ENCODE measurements around the gene ST6GALNAC5. TPM values are rescaled to one million over a fixed set of nuclear protein-coding genes. Genes with fewer than 3 reads are reported as not detected.
"Not testable (repeated sequence)": the region's sequence is repeated elsewhere in the genome, so short reads cannot be mapped to it uniquely, and the experiment has no call there.

The ST6GALNAC5 gene
- total RNA-seq (not detected), total RNA-seq (0 reads per million in 2 donors)

DNA sequence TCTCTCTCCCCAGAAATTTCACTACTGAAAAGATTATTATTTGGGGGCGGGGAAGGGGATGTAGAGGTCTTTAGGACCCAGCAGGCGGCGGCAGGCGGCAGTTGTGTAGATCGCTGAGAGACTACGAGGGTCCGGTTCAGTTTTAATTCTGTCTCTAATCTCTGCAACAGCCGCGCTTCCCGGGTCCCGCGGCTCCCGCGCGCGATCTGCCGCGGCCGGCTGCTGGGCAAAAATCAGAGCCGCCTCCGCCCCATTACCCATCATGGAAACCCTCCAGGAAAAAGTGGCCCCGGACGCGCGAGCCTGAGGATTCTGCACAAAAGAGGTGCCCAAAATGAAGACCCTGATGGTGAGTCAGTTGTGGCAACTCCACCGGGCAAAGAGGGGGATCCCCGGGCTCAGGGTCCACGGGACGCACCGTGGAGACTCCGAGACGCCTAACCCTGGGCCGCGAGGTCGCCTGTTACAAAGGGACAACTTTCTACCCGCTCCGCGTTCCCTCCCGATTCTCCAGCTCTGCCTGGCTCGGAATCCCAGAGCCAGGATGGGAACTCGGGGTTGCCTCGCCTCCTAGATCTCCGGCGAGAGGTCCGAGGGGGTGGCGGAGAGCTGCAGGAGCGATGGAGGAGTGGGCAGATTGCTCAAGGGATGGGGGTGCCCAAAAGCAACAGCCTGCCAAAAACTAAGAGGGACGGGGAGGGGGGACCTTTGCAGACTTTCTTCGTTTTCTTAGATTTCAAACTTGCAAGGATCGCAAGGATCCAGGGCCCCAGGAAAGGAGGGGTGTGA, at the start of gene ST6GALNAC5:
TSS of gene ST6GALNAC5 (plus strand) at position 139 of the 789 bp plus-strand sequence.
- no peak for DNase-seq
- no peak within 1 kb of the TSS for H3K27ac Mint-ChIP-seq
- H3K36me3 Mint-ChIP-seq (ENCODE audit: low read depth), result no peaks in the 10 kb centered on the region
- H3K9me3 ChIP-seq (ENCODE audit: control insufficient read depth, low read length, poor library complexity, severe bottlenecking), result no peaks in the 10 kb centered on the region
- peak within 1 kb of the TSS; percentile 80 for H3K4me3 Mint-ChIP-seq
- peaks cover 74% of the 10 kb centered on the region for H3K27me3 Mint-ChIP-seq
- no peak for ATAC-seq
- peaks cover 6% of the 10 kb centered on the region for H3K4me1 Mint-ChIP-seq

- Mint-ChIP-seq H3K36me3 (ENCODE audit: low read depth) (no peaks in the 10 kb centered on the region), H3K27ac (no peak overlapping the region), H3K27me3 (peaks cover 30% of the 10 kb centered on the region), H3K4me1 (no peaks in the 10 kb centered on the region), H3K4me3 (no peak overlapping the region)
- DNase-seq, result no peak
- ATAC-seq, result no peak
- H3K9me3 ChIP-seq (ENCODE audit: control insufficient read depth, low read length, poor library complexity, severe bottlenecking), result no peaks in the 10 kb centered on the region
These were observed 47.3 kb upstream of the ST6GALNAC5 start for GRCh38 chr1:76820028-76820427.

- H3K27ac Mint-ChIP-seq; H3K36me3 Mint-ChIP-seq (ENCODE audit: low read depth); H3K4me3 Mint-ChIP-seq; DNase-seq; ATAC-seq; H3K4me1 Mint-ChIP-seq; H3K9me3 ChIP-seq (ENCODE audit: control insufficient read depth, low read length, poor library complexity, severe bottlenecking): not testable (repeated sequence)
- peaks cover 35% of the 10 kb centered on the region for H3K27me3 Mint-ChIP-seq
These were observed 44.3 kb upstream of the ST6GALNAC5 start for GRCh38 chr1:76822961-76823360.

- no peaks in the 10 kb centered on the region for H3K36me3 Mint-ChIP-seq (ENCODE audit: low read depth)
- H3K27me3 Mint-ChIP-seq, result peaks cover 25% of the 10 kb centered on the region
- H3K27ac Mint-ChIP-seq, result no peak overlapping the region
- DNase-seq, result no peak
- ATAC-seq, result no peak
- no peak overlapping the region for H3K4me3 Mint-ChIP-seq
- H3K9me3 ChIP-seq (ENCODE audit: control insufficient read depth, low read length, poor library complexity, severe bottlenecking), result no peaks in the 10 kb centered on the region
- H3K4me1 Mint-ChIP-seq, result no peaks in the 10 kb centered on the region
These were observed 43.2 kb upstream of the ST6GALNAC5 start for GRCh38 chr1:76824106-76824505.

DNA sequence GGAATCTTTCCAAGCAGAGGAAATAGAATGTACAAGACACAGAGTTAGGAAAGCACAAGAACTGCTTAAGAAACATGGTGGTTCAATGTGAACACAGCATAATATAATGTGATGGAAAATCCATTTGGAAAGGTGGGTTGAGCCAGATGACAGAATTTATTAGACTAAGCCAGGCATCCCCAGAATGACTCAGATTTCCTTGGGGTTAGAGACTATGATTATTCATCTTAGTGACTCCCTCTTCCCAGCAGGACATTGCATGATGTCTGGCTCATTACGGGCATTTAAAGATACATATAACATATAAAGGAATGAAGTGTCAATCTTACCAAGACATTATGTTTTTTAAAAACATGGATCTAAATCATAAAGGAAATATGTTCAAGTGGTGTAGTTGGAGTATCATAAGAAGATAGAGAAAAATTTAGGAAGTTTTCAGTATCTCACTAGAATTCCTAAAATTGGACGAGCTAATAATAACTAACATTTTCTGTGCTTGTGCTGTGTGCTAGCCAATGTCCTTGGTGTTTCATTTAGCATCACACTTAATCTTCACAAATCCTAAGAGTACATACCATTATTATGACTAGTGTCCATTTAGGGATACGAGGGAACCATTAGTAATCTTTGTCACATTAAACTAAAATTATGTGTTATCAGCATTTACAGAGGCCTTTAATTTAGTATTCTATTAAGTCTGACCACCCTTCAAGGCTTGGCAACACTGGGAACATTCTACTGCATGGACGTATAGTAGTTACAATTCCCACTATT, 41.0 kb upstream of the ST6GALNAC5 start:
- Mint-ChIP-seq H3K36me3 (ENCODE audit: low read depth) (no peaks in the 10 kb centered on the region), H3K27ac (no peak overlapping the region), H3K4me3 (no peak overlapping the region), H3K27me3 (peaks cover 24% of the 10 kb centered on the region), H3K4me1 (no peaks in the 10 kb centered on the region)
- DNase-seq (no peak), ATAC-seq (no peak)
- no peaks in the 10 kb centered on the region for H3K9me3 ChIP-seq (ENCODE audit: control insufficient read depth, low read length, poor library complexity, severe bottlenecking)

- DNase-seq (no peak), ATAC-seq (no peak)
- H3K4me3 Mint-ChIP-seq, result no peak overlapping the region
- no peak overlapping the region for H3K27ac Mint-ChIP-seq
- peaks cover 24% of the 10 kb centered on the region for H3K27me3 Mint-ChIP-seq
- no peaks in the 10 kb centered on the region for H3K4me1 Mint-ChIP-seq
- H3K36me3 Mint-ChIP-seq (ENCODE audit: low read depth), result no peaks in the 10 kb centered on the region
- no peaks in the 10 kb centered on the region for H3K9me3 ChIP-seq (ENCODE audit: control insufficient read depth, low read length, poor library complexity, severe bottlenecking)
These were observed 40.2 kb upstream of the ST6GALNAC5 start for GRCh38 chr1:76827066-76827465.

- ATAC-seq, result no peak
- H3K4me3 Mint-ChIP-seq, result no peak overlapping the region
- H3K27ac Mint-ChIP-seq, result no peak overlapping the region
- no peaks in the 10 kb centered on the region for H3K9me3 ChIP-seq (ENCODE audit: control insufficient read depth, low read length, poor library complexity, severe bottlenecking)
- peaks cover 13% of the 10 kb centered on the region for H3K27me3 Mint-ChIP-seq
- no peaks in the 10 kb centered on the region for H3K4me1 Mint-ChIP-seq
- no peaks in the 10 kb centered on the region for H3K36me3 Mint-ChIP-seq (ENCODE audit: low read depth)
- DNase-seq, result no peak
These were observed 36.9 kb upstream of the ST6GALNAC5 start for GRCh38 chr1:76830373-76830772.

DNA sequence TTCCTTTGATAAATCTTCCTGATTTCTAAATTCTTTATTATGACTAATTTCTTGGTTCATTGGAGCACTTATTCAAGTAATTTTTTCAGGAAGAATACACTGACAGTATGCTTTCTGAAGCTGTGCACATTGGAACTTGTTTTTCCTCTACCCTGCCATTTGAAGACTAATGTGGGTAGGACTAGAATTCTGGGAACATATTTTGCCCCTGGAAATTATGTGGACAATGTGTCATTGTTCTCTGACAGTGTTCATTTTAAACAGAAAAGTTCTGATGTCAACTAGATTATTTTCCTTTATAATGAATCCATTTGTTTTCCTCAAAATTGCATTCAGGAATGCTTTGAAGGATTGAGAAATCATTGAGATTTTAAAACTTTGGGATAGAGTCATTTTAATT, 34.8 kb upstream of the ST6GALNAC5 start:
- Mint-ChIP-seq H3K27ac (no peak overlapping the region), H3K36me3 (ENCODE audit: low read depth) (no peaks in the 10 kb centered on the region), H3K4me3 (no peak overlapping the region), H3K4me1 (no peaks in the 10 kb centered on the region), H3K27me3 (peaks cover 7% of the 10 kb centered on the region)
- no peak for ATAC-seq
- no peak for DNase-seq
- H3K9me3 ChIP-seq (ENCODE audit: control insufficient read depth, low read length, poor library complexity, severe bottlenecking), result no peaks in the 10 kb centered on the region

DNA sequence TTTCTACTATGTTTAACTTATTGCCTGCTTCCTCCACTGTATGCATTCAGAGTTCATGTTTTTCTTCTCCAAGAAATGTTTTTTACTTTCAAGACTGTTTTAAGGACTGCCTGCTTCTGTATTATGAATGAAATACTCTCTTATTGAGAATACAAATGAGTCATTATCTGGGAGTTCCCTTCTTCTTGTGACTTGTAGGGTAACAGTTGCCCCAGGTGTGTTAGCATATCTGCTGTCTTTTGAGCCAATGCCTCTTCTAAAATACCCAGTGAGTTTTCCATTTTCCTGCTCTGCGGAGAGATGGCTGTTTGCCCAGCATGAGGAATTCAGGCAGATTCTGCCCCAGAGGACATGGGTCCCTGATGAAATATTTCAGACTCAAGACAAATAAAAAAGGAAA, 34.1 kb upstream of the ST6GALNAC5 start:
- H3K27me3 Mint-ChIP-seq, result peaks cover 7% of the 10 kb centered on the region
- H3K4me3 Mint-ChIP-seq, result no peak overlapping the region
- no peaks in the 10 kb centered on the region for H3K9me3 ChIP-seq (ENCODE audit: control insufficient read depth, low read length, poor library complexity, severe bottlenecking)
- no peaks in the 10 kb centered on the region for H3K4me1 Mint-ChIP-seq
- no peak overlapping the region for H3K27ac Mint-ChIP-seq
- H3K36me3 Mint-ChIP-seq (ENCODE audit: low read depth), result no peaks in the 10 kb centered on the region
- no peak for ATAC-seq
- no peak for DNase-seq

- Mint-ChIP-seq H3K36me3 (ENCODE audit: low read depth) (no peaks in the 10 kb centered on the region), H3K27me3 (peaks cover 7% of the 10 kb centered on the region), H3K4me3 (no peak overlapping the region), H3K4me1 (no peaks in the 10 kb centered on the region), H3K27ac (no peak overlapping the region)
- ATAC-seq, result no peak
- DNase-seq, result no peak
- H3K9me3 ChIP-seq (ENCODE audit: control insufficient read depth, low read length, poor library complexity, severe bottlenecking), result no peaks in the 10 kb centered on the region
These were observed 33.4 kb upstream of the ST6GALNAC5 start for GRCh38 chr1:76833856-76834255.

- no peak for DNase-seq
- ATAC-seq, result no peak
- peaks cover 7% of the 10 kb centered on the region for H3K27me3 Mint-ChIP-seq
- H3K36me3 Mint-ChIP-seq (ENCODE audit: low read depth), result no peaks in the 10 kb centered on the region
- H3K27ac Mint-ChIP-seq, result no peak overlapping the region
- no peak overlapping the region for H3K4me3 Mint-ChIP-seq
- no peaks in the 10 kb centered on the region for H3K4me1 Mint-ChIP-seq
- H3K9me3 ChIP-seq (ENCODE audit: control insufficient read depth, low read length, poor library complexity, severe bottlenecking), result no peaks in the 10 kb centered on the region
These were observed 32.1 kb upstream of the ST6GALNAC5 start for GRCh38 chr1:76835203-76835602.

DNA sequence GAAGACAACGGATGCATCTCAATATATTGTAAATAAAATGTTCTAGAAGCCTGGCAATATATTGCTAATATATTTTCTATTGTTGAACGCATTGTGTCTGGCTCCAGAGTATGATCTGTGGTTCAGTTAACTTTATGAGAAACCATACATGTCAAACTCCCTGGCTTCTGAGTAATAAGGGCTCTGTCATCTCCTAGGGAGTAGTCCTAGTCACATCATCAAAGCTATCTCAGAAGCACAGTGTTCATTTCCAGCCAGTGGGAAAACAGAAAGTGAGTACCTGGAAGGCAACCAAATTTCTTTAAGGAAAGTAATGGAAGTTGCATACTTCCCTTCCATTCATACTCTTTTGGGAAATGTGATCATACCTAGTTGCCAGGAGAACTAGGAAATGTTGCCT, 27.0 kb upstream of the ST6GALNAC5 start:
- Mint-ChIP-seq H3K4me3 (no peak overlapping the region), H3K36me3 (ENCODE audit: low read depth) (no peaks in the 10 kb centered on the region), H3K27me3 (no peaks in the 10 kb centered on the region), H3K27ac (no peak overlapping the region), H3K4me1 (peaks cover 4% of the 10 kb centered on the region)
- ATAC-seq (no peak), DNase-seq (no peak)
- H3K9me3 ChIP-seq (ENCODE audit: control insufficient read depth, low read length, poor library complexity, severe bottlenecking), result no peaks in the 10 kb centered on the region

GRCh38 chr1:76841460-76841859, 25.8 kb upstream of the ST6GALNAC5 start:
- Mint-ChIP-seq H3K4me1 (peaks cover 4% of the 10 kb centered on the region), H3K36me3 (ENCODE audit: low read depth) (no peaks in the 10 kb centered on the region), H3K27ac (no peak overlapping the region), H3K27me3 (no peaks in the 10 kb centered on the region), H3K4me3 (no peak overlapping the region)
- ATAC-seq (no peak), DNase-seq (no peak)
- H3K9me3 ChIP-seq (ENCODE audit: control insufficient read depth, low read length, poor library complexity, severe bottlenecking), result no peaks in the 10 kb centered on the region
